HUES48 (cell line): Measurements from ENCODE around the gene ERGIC1.
"Not testable (repeated sequence)": the region's sequence is repeated elsewhere in the genome, so short reads cannot be mapped to it uniquely, and the experiment has no call there.

Experiments
- H3K27ac ChIP-seq: one replicate; pipeline ENCODE4 v1.7.0; 2013; ENCODE audit warnings: low read depth, low read length, inconsistent platforms
- H3K27me3 ChIP-seq: 2 replicates; pipeline ENCODE4 v1.6.1; 2013; ENCODE audit warnings: mild to moderate bottlenecking, low read length; ENCODE audit not compliant: control insufficient read depth, insufficient read depth
- H3K36me3 ChIP-seq: 2 replicates; pipeline ENCODE4 v1.6.1; 2013; ENCODE audit warnings: low read length; ENCODE audit not compliant: control insufficient read depth, insufficient read depth
- H3K4me1 ChIP-seq: 2 replicates; pipeline ENCODE4 v1.6.1; 2013; ENCODE audit warnings: mild to moderate bottlenecking, low read length; ENCODE audit not compliant: control insufficient read depth, insufficient read depth
- H3K4me3 ChIP-seq: 2 replicates; pipeline ENCODE4 v1.5.1; 2013; ENCODE audit warnings: mild to moderate bottlenecking, low read depth, low read length
- H3K9ac ChIP-seq: 2 replicates; pipeline ENCODE4 v1.6.1; 2013; ENCODE audit warnings: mild to moderate bottlenecking, low read depth, low read length, moderate library complexity
- H3K9me3 ChIP-seq: 2 replicates; pipeline ENCODE4 v1.6.1; 2013; ENCODE audit warnings: low read length; ENCODE audit not compliant: control insufficient read depth, insufficient read depth

ERGIC1 gene

GRCh38 chr5:172890659-172891058, 56.6 kb downstream of the ERGIC1 start:
- H3K9me3 ChIP-seq = no peaks in the 10 kb centered on the region
- no peak overlapping the region for H3K4me3 ChIP-seq
- H3K4me1 ChIP-seq = no peaks in the 10 kb centered on the region
- H3K9ac ChIP-seq = no peak overlapping the region
- peaks cover 46% of the 10 kb centered on the region for H3K36me3 ChIP-seq
- H3K27me3 ChIP-seq = no peaks in the 10 kb centered on the region
- H3K27ac ChIP-seq = no peak overlapping the region

GRCh38 chr5:172891716-172892421, 57.8 kb downstream of the ERGIC1 start:
- Histone ChIP-seq H3K9me3 (no peaks in the 10 kb centered on the region), H3K4me1 (no peaks in the 10 kb centered on the region), H3K4me3 (no peak overlapping the region), H3K27me3 (no peaks in the 10 kb centered on the region), H3K36me3 (peaks cover 53% of the 10 kb centered on the region), H3K9ac (no peak overlapping the region), H3K27ac (no peak overlapping the region)

- no peaks in the 10 kb centered on the region for H3K4me1 ChIP-seq
- H3K27ac ChIP-seq = no peak overlapping the region
These were observed 58.7 kb downstream of the ERGIC1 start for GRCh38 chr5:172892713-172893112.

GRCh38 chr5:172894767-172895388, 60.8 kb downstream of the ERGIC1 start:
- Histone ChIP-seq H3K27ac (no peak overlapping the region), H3K9ac (no peak overlapping the region), H3K27me3 (no peaks in the 10 kb centered on the region), H3K4me3 (no peak overlapping the region), H3K9me3 (no peaks in the 10 kb centered on the region), H3K36me3 (peaks cover 59% of the 10 kb centered on the region), H3K4me1 (no peaks in the 10 kb centered on the region)

More at GRCh38 chr5:172892713-172893112, 58.7 kb downstream of the ERGIC1 start:
- Histone ChIP-seq H3K36me3 (peaks cover 53% of the 10 kb centered on the region), H3K27me3 (no peaks in the 10 kb centered on the region), H3K9ac (no peak overlapping the region), H3K9me3 (no peaks in the 10 kb centered on the region), H3K4me3 (no peak overlapping the region)

- Histone ChIP-seq H3K36me3 (peaks cover 58% of the 10 kb centered on the region), H3K9ac (no peak overlapping the region), H3K4me3 (no peak overlapping the region), H3K27me3 (no peaks in the 10 kb centered on the region), H3K4me1 (no peaks in the 10 kb centered on the region), H3K9me3 (no peaks in the 10 kb centered on the region), H3K27ac (no peak overlapping the region)
These were observed 61.5 kb downstream of the ERGIC1 start for GRCh38 chr5:172895549-172895948.

GRCh38 chr5:172896465-172896864, 62.4 kb downstream of the ERGIC1 start:
- Histone ChIP-seq H3K4me1 (no peaks in the 10 kb centered on the region), H3K27ac (no peak overlapping the region), H3K9me3 (no peaks in the 10 kb centered on the region), H3K4me3 (no peak overlapping the region), H3K9ac (no peak overlapping the region), H3K36me3 (peaks cover 58% of the 10 kb centered on the region), H3K27me3 (no peaks in the 10 kb centered on the region)

GRCh38 chr5:172897067-172897466, 63.0 kb downstream of the ERGIC1 start:
- H3K27ac ChIP-seq, H3K4me1 ChIP-seq, H3K9ac ChIP-seq, H3K4me3 ChIP-seq, H3K27me3 ChIP-seq, H3K9me3 ChIP-seq: not testable (repeated sequence)
- peaks cover 61% of the 10 kb centered on the region for H3K36me3 ChIP-seq

GRCh38 chr5:172897481-172898217, 63.6 kb downstream of the ERGIC1 start:
- no peaks in the 10 kb centered on the region for H3K9me3 ChIP-seq
- H3K27ac ChIP-seq = peak overlapping the region; percentile 9
- no peak overlapping the region for H3K4me3 ChIP-seq
- H3K4me1 ChIP-seq = no peaks in the 10 kb centered on the region
- H3K36me3 ChIP-seq = peaks cover 57% of the 10 kb centered on the region
- H3K9ac ChIP-seq = no peak overlapping the region
- H3K27me3 ChIP-seq = no peaks in the 10 kb centered on the region

GRCh38 chr5:172898218-172898842, 64.3 kb downstream of the ERGIC1 start:
- no peaks in the 10 kb centered on the region for H3K9me3 ChIP-seq
- no peaks in the 10 kb centered on the region for H3K27me3 ChIP-seq
- peaks cover 57% of the 10 kb centered on the region for H3K36me3 ChIP-seq
- no peaks in the 10 kb centered on the region for H3K4me1 ChIP-seq
- peak overlapping the region; percentile 9 for H3K27ac ChIP-seq
- no peak overlapping the region for H3K9ac ChIP-seq
- H3K4me3 ChIP-seq = no peak overlapping the region

GRCh38 chr5:172898843-172899369, 64.9 kb downstream of the ERGIC1 start:
- Histone ChIP-seq H3K9me3 (no peaks in the 10 kb centered on the region), H3K27ac (no peak overlapping the region), H3K27me3 (no peaks in the 10 kb centered on the region), H3K9ac (no peak overlapping the region), H3K4me3 (no peak overlapping the region), H3K36me3 (peaks cover 60% of the 10 kb centered on the region), H3K4me1 (no peaks in the 10 kb centered on the region)
